ENCODE results near the gene POU2F2.

Gene POU2F2

DNA sequence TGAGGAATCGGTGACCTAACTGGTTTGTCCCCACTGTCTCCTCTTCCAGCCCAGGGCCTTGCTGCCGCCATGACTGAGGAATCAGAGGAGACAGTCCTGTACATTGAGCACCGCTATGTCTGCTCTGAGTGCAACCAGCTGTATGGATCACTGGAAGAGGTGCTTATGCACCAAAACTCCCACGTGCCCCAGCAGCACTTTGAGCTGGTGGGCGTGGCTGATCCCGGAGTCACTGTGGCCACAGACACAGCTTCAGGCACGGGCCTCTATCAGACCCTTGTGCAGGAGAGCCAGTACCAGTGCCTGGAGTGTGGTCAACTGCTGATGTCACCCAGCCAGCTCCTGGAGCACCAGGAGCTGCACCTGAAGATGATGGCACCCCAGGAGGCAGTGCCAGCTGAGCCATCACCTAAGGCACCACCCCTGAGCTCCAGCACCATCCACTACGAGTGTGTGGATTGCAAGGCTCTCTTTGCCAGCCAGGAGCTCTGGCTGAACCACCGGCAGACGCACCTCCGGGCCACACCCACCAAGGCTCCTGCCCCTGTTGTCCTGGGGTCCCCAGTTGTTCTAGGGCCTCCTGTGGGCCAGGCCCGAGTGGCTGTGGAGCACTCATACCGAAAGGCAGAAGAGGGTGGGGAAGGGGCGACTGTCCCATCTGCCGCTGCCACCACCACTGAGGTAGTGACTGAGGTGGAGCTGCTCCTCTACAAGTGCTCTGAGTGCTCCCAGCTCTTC, 53.5 kb downstream of the POU2F2 start:
- no peak for DNase-seq

DNA sequence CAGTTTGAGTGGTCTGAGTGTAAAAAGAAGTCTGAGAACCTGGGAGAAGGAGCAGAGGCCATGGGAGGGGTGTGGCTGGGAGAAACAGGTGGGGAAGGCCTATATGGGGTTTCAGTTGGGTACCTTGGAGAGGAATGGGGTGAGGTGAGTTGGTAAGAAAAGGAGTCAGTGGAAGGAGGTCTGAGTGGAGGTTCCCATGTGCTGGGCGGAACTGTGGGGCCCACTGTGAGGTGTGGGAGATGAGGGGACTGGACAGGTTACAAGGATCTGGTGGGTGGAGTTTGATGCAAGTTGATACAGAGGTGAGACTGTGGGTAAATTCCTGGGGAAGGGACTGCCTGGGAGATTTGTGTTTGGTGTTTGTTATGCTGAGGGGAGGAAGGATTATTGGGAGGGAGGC, 54.2 kb downstream of the POU2F2 start:
- DNase-seq, result no peak

DNA sequence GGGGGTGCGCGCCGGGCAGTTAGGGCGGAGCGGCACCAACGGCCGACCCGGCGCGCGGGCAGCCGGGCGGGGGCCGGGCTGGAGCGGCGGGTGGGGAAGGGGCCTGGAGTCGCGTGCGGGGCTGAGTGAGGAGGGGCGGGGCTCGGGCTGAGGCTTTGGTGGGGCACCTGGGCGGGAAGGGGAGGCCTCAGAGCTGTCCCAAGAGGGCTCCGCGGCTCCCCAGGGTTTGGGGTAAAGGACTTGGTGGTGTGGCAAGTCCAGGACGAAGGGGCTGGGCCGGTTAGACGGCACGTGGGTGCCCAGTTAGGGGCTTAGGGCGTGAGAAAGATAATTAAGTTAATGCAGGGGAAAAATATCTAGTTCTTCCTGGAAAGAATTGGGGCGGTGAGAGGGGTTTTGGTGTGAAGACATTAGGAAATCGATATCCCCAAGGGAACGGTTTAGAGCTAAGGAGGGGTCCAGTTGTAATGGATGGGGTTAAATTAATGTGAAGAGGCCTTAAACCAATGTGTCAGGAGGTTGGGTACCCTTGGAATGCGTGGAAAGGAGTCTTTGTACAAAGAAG, 55.8 kb downstream of the POU2F2 start:
- peak; percentile 25 for DNase-seq

DNA sequence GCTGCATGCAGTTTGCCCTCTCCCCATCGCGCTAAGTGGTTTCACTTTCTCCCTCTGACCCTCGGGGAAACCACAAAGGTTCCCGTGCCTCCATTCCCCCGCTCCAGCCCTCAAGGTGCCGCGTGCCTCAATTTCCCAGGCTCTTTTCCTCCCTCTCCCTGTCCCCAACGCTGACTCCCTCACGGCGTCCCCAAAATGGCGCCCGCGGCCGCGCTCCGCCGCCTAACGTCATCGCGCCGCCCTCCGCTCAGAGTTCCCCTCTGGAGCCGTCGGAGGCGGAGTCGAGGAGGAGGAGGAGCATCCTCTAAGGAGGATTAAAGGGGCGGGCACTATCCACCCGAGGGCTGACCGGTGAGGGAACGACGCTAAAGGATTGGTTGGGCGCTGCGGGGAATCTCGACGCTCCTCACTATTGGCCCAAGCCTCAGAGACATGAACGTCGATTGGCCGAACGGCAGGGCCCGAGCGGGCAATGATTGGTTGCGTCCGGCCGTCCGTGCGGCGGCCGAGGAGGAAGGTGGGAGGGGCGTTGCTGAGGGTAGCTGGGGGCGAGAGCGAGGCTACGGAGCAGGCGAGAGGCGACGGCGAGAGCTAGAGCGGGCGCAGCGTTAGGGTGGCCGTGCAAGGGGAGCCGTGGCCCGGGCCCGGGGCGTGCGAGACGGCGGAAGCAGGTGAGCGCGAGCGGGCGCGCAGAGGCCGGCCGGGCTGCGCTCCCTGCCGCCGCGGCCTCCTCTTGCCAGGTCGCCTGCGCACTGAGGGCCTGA, 56.4 kb downstream of the POU2F2 start, which contains the start of gene ZNF574:
Gene ZNF574 (plus strand): TSS at position 551 of the 764 bp plus-strand sequence. CDS start 2,441 bp downstream, outside the sequence.
- DNase-seq, result peak; percentile 96

DNA sequence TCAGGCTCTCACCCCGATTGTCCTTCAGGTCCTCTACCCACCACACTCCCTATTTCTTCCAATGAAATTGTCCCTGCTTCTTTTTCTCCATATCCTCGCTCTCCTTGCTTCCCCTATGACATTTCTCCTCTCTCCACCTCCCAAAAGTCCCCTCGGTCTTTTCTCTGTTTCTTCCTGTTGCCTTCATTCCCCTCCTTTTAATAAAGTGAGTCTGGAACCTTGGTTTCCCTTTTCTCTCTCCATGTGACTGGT, 57.0 kb downstream of the POU2F2 start:
- no peak for DNase-seq

DNA sequence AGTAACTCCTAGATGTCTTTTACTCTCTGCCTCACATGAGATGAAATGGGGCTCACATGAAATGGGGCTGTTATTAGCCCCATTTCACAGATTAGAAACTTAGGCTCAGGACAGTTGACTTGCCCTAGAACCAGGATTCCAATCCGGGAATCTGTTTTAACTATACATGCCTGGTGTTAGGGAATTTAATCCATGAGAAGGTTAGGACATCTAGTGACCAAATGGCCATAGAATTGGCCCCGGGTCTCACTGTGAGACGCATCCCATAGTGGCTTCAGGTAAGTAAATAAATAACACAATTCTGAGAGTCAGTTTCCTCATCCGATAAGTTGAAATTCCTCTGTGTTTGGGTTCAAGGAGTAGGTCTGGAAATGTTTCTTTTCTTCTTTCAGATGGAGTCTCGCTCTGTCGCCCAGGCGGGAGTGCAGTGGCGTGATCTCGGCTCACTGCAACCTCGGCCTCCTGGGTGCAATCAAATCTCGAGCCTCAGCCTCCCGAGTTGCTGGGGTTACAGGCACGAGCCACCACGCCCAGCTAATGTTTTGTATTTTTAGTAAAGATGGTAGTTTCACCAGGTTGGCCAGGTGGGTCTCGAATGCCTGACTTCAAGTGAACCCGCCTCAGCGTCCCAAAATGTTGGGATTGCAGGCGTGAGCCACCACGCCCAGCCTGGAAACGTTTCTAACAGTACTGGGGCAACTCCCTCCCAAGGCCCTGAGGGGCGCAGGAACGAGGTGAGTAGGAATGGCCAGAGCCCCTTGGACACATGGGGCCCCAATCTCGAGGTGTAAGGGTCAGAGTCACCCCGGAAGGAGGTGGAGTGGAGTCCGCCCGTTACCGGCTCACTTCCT, 57.5 kb downstream of the POU2F2 start:
- no peak for DNase-seq

DNA sequence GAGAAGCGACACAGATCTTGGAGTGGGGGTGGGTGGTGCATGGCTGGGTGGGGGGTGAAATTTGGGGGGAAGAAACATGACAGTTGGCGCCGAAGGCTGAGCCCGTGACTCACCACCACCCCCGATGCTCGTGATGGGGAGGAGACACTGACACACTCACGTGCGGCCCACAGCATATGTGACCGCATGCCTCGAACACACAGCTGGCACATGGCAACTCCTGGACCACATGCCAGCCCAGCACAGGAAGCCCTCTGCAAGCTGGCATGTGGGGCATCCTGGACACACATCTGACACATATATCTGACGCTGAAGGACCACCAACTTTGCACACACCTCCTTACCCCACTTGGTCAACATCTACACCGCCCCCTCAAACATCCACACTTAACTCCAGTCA, 61.0 kb downstream of the POU2F2 start:
- DNase-seq, result no peak

DNA sequence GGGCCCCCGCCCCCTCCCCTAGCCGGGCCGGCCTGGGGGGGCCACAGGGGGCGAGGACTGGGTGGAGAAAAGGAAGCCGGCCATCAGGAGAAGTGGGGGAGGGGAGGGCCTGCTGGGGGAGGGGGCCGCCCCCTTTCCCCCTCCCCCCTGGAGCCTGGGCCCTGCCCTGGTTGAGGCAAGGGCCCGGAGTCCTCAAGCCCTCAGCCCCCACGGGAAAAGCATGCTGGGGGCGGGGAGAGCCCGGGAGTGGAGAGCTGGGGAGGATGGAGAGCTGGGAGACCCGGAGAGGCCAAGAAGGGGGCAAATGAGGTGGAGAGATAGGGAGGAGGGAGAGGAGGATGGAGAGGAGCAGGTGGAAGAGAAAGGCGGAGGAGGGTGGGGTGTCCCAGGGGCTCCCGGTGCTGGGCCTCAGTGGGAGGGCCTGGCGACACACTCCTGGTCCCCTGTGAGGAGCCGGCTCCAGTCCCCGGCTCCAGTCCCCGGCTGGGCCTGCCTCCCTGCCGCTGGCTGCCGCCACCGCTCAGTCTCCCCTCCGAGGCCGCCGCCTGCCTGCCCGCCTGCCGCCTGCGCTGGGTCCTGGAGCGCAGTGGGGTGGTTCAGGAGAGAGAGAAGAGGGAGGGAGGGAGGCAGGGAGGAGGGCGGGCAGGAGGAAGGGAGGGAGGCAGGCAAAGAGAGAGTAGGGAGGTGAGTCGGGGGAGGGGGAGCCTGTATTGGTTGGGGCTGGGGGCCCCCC, 62.5 kb downstream of the POU2F2 start, which contains the start of gene GRIK5:
Gene GRIK5 (minus strand): TSS at position 588 of the 733 bp plus-strand sequence. CDS start 4,436 bp downstream, outside the sequence.
- DNase-seq, result no peak

DNA sequence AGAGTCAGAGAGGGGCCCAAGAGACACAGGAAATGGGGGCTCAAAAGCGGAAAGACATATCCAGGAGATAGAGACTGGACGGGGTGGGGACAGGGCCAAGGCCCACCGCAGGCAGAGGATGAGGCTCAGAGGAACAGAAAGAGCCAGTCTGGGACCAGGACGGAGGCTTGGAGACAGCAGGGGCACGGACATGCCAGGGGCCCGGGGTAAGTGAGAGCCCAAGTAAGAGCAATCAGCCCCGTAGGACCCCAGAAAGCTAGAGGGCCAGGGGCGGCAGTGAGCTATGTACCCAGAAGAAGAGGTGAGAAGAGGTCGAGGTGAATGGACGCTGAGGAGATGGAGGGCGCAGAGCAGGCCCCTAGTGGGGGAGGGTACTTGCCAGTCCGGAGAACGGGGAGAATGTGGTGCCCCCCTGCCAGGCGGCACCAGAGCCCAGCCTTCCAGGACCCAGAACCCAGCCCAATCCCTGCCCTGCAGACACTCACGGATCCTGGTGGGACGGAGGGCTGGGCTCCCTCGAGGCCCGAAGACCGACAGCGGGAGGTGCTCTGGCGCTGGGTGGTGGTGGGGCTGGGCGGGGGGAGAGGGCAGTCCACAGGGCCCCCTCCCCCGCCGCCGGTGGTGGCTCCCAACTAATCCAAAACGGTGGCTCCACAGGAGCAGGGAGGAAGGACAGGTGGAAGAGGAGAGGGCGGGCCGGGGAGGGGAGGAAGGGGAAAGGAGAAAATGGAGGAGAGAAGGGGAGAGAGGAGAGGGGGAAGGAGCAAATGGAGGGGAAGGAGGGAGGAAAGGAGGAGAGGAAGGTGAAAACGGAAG, 63.3 kb downstream of the POU2F2 start:
- no peak for DNase-seq

DNA sequence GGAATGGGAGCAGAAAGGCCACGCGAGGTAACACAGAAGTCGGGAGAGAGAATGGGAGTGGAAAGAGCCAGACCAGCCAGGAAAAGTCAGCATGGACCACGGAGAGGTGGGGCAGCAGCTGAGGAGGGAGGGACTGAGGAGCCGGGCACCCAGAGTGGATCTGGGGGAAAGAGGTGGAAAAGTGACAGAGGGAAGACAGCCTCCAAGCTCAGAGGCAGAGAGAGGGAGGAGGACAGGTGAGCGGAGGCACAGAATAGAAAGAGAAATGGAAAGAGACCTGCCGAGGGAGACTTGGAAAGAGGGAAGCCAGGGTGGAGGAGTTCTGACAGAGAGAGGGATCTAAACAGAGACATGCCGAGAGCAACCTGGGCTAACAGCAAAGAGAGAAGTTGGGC, 63.9 kb downstream of the POU2F2 start:
- no peak for DNase-seq

DNA sequence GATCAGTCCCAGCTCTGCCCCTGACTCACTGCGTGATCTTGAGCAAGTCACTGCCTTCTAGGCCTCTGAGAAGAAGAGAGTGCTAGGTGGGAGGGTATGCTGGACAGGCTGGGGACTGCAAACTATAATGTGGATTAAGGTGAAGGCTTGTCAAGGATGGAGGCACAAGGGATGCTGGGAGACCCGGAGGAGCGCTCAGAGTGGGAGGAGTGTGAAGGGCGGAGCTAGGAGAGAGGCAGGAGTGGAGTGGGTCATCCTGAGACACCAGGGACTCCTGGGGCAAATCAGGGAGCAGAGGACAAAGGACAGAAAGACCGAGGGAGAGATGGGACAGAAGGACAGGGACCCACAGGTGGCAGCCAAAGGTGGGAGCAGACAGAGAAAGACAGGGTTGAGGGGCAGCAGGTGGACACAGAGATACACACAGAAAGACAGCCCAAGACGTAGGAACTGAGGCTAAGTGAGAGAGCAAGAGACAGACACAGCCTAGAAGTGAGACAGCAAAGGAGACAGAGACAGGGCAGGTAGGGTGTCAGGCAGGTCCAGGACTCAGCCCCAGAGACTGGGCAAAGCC, 64.8 kb downstream of the POU2F2 start:
- DNase-seq, result no peak

DNA sequence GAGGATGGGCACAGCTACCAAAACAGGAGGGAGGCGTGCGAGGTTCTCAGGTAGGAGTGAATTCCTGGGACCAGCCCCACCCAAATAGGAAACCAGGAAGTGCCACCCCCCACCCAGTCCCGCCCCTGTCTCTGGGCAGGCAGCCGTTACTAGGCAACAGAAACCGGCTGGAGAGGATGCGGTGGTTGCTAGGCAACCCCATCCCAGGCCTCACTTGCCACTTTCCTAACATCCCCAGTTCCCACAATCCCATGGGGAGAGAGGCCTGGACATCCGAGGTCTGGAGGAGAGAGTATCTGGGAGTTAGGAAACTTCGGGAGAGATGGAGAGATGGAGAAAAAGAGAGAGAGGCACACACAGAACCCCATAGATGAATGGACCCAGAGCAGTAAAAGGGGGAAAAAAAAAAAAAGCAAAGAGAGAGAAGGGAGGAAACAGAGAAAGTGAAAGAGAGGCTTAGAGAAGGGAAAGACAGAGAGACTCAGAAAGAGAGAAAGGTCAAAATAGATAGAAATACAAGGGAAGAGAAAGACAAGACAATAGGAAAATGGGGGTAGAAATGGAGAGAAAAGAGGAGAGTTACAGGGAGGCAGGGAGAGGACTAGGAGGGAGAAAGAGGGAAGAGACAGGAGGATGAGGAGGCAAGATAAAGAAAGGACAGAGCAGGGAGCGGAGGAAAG, 66.0 kb downstream of the POU2F2 start:
- DNase-seq, result no peak

DNA sequence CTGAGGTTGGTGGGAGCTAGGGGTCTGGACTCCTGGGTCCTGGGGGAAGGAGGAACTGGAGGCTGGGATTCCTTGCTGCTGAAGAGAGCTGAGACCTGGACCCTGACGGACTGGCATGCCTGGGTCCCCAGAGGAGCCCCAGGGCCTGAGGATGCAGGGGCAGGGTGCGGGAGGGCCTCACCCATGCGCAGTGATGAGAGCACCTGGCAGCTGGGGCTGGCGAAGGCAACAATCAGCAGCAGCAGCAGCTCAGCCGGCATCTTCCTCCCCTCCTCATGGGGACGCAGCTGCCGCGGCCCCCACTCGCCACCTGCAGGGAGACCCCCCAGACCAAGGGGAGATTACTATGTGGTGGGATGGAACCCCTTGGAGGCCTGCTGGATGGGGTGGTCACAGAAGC, 66.7 kb downstream of the POU2F2 start:
- DNase-seq, result no peak

DNA sequence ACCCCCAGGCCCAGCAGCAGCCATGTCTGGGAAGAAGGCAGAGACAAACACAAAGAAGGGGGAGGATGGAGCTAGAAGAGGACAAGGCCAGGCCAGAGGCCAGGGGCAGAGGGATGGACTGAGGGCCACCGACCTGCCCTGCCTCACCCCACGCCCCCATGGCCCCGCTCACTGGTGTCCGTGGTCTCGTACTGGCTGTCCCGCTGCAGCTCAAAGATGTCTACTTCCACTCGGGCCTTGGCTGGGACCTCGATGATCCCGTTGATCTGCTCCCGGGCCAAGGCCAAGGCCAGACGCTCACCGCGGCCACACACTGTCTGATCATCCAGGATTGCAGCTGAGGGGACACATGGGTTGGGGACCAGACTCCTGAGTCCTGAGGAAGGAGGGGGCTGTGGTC, 67.2 kb downstream of the POU2F2 start:
- no peak for DNase-seq

DNA sequence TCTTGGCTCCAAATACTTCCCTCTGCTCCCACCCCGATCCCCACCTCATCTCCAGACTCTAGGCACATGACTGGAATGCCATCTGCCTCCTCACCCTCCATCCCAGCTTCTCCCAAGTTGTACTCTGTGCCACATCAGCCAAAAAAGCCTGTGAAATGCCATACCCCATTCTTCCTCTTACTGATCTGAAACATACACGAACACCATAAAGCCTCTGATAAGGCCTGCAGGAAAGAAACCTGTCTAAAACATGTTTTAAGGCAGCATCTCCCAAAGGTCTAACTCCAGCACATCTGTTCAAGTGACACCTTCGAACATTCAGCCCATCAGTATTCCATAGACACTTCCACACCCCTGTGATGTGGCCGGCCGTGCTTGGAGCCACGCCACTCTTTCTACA, 67.8 kb downstream of the POU2F2 start:
- DNase-seq, result no peak

DNA sequence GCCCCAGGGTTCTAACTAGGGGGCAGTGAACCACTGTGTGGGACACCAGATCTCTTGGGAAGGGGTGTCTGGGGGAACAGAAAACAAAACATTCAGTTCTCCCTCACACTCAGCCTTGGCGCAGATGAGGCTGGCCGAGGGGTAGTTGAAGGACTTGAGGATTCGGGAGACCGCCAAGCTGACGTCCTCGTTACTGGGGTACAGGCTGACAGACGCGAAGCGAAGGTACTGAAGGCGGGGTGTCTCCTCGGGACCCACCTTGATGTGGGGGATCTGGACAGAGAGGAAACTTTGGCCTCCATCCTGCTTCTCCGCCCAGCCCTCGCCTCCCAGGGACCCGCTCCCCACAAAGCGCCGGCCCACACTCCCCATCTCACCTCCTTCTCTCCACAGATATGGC, 69.9 kb downstream of the POU2F2 start:
- DNase-seq, result no peak

DNA sequence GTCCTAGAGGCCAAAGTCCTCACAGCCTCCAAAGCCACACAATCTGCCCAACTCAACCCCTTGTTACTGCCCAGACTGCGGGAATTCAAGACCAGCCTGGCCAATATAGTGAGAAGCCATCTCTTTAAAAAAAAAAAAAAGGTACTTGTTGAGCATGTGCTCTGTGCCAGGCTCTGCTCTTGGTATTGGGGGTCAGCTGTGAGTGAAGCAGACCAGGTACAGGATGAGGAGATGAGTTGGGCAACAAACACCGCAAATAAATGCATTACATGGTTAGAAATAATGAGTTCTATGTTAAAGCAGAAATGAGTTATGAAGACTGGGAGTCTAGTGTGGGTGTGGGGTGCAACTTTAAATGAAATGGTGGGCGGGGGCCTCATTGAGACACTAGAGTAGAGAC, 72.1 kb downstream of the POU2F2 start:
- no peak for DNase-seq

DNA sequence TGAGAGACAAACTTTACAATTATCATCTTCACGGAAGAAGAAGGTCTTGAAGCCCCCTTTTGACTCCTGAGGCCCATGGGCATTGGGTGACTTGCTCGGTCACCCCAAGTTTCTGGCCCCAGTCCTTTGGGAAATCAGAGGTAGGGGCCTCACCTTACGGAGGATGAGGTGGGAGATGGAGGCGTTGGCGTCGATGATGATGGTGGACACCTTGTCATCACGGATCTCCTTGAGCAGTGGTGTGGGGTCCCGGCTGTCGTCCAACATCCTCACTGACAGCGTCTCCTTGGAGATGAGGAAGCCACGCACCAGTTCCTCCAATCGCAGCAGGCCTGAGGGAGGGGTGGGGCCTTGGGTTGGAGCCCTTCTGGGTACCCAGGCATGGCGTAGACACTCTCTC, 73.0 kb downstream of the POU2F2 start:
- no peak for DNase-seq

DNA sequence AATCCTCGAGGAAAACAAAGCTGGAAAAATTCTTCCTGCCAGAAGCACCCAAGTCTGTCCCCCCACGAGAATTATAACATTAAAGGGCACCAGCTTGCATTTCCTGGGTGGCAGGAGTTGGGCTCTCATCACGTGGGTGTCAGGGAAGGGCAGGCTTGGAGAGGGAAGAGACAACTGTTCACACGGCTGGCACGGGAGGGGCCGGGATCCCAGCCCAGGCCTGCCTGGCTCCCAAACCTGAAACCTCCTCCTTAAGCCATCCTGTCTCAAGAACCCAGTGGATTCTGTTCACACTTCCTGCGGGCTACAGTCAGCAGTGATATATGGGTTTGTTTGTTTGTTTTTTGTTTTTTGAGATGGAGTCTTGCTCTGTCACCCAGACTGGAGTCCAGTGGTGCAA, 74.4 kb downstream of the POU2F2 start:
- DNase-seq, result no peak

DNA sequence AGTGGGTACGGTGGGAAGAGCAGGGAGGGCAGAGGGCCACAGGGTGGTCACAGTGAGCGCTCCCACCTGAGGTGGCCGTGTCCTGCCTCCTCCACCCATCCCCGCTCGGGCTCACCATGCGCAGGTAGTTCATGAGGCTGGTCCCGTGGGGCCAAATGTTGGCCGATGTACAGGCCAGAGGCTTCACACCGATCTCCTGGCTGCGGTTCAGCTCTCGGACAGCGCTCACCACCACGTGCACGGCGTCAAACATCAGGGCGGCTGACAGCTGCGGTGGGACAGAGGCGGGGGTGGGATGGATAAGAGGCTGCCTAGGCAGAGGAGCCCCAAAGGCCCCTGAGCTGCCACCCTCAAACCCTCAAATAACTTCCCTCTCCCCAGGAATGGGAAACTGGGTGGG, 78.0 kb downstream of the POU2F2 start:
- no peak for DNase-seq
